Testis (tissue), 2 donors: ENCODE data around the gene DGAT2.
"Not testable (repeated sequence)": the region's sequence is repeated elsewhere in the genome, so short reads cannot be mapped to it uniquely, and the experiment has no call there.

Experiments
- POLR2A ChIP-seq: fragments of 450-650 bp; IDR thresholded peaks from one replicate; pipeline ENCODE4 v1.6.1; 2017; ENCODE audit warnings: antibody characterized with exemption, mild to moderate bottlenecking, moderate library complexity
- TF ChIP-seq, protein P1 (sequence below), 3 experiments: fragments of 450-650 bp in 2 of 3; fragments of 200-600 bp in 1 of 3; sonication (generic) in 1 of 3; IDR thresholded peaks; one replicate each; pipeline ENCODE4 v1.5.1; 2016 to 2019; ENCODE audit warnings: antibody characterized with exemption in 3 of 3, mild to moderate bottlenecking in 2 of 3, moderate library complexity in 1 of 3

DNA sequence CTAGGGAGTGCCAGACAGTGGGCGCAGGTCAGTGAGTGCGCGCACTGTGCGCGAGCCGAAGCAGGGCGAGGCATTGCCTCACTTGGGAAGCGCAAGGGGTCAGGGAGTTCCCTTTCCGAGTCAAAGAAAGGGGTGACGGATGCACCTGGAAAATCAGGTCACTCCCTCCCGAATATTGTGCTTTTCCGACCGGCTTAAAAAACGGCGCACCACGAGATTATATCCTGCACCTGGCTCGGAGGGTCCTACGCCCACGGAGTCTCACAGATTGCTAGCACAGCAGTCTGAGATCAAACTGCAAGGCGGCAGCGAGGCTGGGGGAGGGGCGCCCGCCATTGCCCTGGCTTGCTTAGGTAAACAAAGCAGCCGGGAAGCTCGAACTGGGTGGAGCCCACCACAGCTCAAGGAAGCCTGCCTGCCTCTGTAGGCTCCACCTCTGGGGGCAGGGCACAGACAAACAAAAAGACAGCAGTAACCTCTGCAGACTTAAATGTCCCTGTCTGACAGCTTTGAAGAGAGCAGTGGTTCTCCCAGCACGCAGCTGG is 19.8 kb upstream of the DGAT2 start:
- TF ChIP-seq, protein P1, sequence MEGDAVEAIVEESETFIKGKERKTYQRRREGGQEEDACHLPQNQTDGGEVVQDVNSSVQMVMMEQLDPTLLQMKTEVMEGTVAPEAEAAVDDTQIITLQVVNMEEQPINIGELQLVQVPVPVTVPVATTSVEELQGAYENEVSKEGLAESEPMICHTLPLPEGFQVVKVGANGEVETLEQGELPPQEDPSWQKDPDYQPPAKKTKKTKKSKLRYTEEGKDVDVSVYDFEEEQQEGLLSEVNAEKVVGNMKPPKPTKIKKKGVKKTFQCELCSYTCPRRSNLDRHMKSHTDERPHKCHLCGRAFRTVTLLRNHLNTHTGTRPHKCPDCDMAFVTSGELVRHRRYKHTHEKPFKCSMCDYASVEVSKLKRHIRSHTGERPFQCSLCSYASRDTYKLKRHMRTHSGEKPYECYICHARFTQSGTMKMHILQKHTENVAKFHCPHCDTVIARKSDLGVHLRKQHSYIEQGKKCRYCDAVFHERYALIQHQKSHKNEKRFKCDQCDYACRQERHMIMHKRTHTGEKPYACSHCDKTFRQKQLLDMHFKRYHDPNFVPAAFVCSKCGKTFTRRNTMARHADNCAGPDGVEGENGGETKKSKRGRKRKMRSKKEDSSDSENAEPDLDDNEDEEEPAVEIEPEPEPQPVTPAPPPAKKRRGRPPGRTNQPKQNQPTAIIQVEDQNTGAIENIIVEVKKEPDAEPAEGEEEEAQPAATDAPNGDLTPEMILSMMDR (IDR thresholded peaks at IDR 0.05), result not testable (repeated sequence)
- not testable (repeated sequence) for TF ChIP-seq POLR2A
